NCI-H2196 treated with DMSO at 0.1 percent for 48 hours (cell line): ENCODE data around the gene OR8B4.
"Not testable (repeated sequence)": the region's sequence is repeated elsewhere in the genome, so short reads cannot be mapped to it uniquely, and the experiment has no call there.

ENCODE experiments used
- DNase-seq: peaks from one replicate; lab custom pipeline; 2025; ENCODE audit not compliant: unreplicated experiment; lab: John Stamatoyannopoulos, UW

Gene OR8B4, protein sequence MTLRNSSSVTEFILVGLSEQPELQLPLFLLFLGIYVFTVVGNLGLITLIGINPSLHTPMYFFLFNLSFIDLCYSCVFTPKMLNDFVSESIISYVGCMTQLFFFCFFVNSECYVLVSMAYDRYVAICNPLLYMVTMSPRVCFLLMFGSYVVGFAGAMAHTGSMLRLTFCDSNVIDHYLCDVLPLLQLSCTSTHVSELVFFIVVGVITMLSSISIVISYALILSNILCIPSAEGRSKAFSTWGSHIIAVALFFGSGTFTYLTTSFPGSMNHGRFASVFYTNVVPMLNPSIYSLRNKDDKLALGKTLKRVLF

DNA sequence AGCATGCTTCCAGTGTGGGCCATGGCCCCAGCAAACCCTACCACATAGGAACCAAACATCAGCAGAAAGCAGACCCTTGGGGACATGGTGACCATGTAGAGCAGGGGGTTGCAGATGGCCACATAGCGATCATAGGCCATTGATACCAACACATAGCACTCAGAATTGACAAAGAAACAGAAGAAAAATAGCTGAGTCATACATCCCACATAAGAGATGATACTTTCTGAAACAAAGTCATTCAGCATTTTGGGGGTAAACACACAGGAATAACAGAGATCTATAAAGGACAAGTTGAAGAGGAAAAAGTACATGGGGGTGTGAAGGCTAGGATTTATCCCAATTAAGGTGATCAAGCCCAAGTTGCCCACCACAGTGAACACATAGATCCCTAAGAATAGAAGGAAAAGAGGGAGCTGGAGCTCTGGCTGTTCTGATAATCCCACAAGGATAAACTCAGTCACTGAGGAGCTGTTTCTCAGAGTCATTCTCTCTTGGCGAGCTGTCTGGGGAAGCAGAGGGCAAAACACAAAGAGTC, at the start of gene OR8B4:
OR8B4 (minus strand) TSS at position 488 of the 538 bp plus-strand sequence; CDS start at position 488, 0 bp downstream.
- DNase-seq, result no peak

DNA sequence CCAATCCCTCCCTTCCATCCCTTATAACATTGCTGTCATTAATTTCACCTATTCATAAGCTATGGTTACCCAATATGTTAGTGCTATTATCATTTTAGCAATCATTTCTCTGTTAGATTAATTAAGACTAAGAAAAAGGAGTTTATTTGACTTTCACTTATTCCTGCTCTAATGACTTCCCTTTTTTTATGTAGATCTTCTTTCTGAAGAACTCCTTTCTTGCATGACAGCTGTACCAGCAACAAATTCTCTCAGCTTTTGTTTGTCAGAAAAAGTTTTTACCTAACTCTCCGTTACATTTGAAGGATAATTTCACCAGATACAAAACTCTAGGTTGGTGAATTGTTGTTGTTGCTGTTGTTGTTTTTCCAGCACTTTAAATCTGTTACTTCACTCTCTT, 49.4 kb upstream of the OR8B4 start:
- DNase-seq, result no peak

DNA sequence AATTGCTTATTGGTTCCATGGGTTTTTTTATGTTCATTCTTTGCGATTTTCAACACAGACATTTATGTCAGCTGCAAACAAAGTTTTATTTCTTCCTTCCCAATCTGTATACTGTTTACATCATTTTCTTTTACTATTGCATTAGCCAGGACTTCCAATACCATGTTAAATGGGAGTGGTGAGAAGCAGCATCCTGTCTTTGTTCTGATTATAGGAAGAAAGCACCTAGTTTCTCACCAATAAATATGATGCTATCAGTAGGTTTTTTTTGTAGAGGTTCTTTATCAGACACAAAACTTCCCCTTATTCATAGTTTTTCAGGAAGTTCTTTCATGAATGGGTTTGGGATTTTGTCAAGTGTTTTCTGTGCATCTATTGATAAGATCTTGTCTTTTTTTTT, 48.8 kb upstream of the OR8B4 start:
- no peak for DNase-seq

DNA sequence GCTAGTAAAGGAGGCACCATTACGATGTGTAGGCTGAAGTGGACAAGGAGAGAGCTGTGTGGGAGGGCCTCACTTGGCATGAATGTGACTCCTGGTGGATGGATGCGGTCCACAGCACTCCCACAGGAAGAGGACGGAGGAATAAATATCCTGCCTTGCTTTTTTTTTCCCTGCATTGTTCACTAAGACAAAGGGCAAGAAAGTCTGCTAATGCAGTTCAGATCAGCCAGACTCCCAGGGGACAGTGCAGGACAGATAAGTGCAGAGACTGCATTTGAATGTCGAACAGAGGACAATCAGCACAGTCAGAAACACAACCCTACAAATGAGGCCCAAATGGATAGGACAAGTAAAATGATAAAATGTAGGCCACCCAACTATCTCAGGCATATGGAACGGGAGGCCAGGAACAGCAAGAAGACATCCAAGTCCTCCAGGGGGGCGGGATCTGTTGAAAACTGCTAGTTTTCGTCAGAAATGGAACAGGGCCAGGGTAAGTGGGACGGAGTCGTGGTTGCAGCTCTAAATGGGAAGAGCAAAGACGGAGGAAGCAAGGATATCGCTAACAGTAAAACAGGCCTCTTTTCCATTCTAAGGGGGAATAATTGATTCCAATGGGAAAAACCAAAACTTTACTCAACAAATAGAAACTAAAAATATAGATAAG, 46.0 kb upstream of the OR8B4 start:
- no peak for DNase-seq

DNA sequence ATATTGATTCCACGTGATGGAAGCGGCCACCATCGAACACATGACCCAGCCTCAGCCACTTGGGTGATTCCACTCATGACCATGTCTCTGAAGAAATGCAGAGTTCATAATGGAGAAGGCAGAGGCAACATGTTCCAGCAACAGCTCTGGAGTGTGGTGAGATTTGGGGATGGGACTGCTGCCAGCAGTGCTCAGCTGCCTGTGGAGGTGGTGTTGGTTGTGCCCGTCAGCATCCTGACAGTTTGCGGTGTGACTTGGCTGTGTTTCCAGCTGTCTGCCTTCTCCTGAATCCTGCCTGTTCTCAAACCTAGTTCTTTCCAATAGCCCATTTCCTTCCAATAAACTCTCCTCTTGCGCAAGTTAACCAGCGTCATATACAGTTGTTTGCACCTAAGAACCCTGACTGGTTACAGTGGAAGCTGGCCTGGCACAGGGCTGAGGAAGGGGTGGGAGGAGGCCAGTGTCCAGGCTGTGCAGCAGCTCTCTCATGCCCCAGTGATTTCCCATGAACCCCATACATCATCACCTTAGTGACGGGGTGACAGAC, 42.8 kb upstream of the OR8B4 start:
- DNase-seq, result no peak

DNA sequence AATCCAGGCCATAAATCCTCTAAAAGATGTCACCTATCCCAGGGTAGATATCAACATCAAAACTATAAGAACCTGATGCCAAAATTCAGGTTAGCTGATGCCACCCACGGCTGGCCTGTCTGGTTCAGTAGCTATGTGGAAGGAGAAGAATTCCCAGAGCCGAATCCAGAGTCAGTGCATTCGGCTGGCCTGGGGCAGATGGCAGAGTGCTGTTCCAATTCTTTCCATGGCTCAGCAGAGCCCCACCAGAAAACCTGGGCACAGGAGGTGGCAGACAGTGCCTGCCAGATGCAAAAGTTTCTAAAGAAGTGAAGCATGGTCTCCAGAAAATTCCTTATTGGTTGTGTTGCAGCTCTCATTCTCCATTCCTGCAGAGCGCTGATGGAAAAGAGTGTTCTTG, 40.7 kb upstream of the OR8B4 start:
- DNase-seq, result no peak

DNA sequence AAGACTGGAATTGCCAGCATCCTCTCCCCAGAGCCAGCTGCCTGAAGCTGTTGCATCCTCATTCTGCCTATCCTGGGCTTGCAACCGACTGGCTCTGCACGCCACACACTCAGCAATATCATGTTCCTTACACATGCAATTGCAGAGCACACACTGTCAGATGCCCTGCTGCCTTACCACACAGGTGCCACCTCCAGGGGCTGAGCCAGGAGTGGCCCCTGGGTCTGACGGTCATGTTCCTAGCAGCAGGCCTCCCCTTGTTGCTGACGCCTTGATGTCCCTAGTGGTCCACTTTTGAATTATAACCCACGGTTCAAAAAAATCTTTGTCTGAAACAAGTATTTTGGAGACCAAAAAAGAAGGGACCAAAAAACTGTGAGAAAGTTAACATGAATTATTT, 39.3 kb upstream of the OR8B4 start:
- no peak for DNase-seq

DNA sequence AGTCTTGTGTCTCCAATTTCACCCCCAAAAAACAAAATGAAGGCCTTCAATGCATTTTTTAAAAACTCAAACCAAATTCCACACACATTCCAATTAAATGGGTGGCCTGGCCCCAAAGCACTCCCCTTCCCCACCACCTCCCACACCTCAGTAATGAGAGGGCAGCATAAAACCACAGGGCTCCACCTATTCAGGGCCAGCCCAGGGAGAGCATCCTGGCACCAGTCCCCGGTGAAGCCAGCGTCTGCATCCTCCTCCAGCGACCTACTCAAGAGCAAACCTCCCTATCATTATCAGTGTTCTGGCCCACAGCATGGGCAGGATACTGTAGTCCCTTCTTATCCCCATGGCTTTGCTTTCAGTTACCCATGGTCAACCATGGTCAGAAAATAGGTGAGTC, 38.7 kb upstream of the OR8B4 start:
- DNase-seq, result no peak

DNA sequence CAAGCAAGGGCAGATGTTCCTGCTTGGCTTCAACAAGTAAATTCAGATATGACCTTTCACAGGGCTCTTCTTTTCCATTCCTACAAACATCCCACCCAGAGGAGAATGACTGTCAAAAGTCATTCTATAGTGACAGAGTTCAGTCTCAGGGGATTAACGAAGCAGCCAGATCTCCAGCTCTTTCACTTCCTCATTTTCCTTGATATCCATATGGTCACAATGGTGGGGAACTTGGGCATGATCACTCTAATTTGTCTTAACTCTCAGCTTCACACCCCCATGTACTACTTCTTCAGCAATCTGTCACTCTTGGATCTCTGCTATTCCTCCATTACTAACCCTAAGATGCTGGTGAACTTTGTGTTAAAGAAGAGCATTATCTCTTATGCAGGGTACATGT, 35.8 kb upstream of the OR8B4 start:
- DNase-seq, result no peak

DNA sequence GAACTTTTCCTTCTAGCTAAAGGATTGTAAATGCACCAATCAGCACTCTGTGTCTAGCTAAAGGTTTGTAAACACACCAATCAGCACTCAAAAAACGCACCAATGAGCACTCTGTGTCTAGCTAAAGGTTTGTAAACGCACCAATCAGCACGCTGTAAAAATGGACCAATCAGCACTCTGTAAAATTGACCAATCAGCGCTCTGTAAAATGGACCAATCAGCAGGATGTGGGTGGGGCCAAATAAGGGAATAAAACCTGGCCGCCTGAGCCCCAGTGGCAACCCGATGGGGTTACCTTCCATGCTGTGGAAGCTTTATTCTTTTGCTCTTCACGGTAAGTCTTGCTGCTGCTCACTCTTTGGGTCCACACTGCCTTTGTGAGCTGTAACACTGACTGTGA, 34.7 kb upstream of the OR8B4 start:
- DNase-seq, result not testable (repeated sequence)

DNA sequence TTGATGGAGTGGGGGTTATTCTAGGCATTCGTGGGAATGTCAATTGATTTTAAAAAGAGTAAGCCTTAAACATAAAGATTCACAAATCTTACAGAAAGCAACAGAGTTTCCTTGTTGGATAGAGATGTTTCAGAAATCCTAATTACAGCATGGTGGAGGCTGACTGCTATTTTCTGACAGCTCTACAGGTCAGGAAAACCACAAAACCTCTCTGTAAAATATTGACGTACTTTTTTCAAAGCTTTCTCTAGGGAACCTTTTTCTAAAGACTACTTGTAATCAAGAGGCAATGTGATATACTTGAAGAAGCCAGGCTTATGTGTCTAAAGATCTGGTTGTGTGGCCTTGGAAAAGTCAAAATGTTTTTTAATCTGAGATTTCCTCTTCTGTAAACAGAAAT, 29.9 kb upstream of the OR8B4 start:
- no peak for DNase-seq

DNA sequence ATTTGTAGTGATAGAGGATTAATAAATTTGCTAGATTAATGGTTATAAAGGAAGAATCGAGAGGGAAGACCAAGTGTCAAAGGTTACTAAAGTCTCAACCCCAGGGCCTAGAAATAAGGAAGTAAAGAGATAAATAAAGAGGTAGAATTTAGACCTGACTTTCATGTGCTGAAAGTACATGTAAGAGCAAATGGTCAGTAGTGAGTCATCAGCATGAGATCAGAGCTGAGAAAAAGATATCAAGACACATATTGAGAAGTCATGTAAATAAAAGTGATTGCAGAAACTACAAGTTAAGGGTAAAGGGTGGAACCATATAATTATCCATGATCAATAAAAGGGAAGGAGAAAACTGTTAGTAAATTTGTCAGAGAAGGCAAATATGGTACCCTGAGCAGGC, 22.2 kb upstream of the OR8B4 start:
- DNase-seq, result no peak

DNA sequence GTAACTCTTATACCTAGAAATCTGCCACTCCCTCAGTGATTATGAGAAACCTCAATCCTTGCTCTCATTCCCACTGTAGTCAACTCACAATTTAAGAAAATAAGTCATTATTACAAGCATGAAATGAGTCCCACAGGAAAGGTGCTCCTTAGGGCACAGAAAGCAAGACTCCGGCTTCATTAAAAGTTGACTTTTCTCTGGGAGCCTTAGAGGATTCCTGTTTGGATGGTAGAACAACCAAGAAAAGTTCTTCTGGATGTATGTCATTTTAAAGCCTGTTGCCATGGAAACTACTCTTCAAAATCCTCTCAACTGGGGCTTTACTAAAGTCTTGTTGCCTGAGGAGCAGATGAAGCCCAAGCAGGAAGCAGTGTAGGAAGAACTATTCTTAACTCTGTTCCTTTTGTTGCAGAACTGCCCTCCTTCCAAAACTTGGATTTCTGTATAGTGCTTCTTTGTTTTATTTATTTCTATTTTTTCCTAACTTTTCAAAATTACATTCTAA, 21.0 kb upstream of the OR8B4 start, which contains the start of gene OR8B8:
OR8B8 (minus strand) TSS at position 51 of the 505 bp plus-strand sequence. CDS start 4,611 bp downstream, outside the sequence.
- DNase-seq, result no peak

DNA sequence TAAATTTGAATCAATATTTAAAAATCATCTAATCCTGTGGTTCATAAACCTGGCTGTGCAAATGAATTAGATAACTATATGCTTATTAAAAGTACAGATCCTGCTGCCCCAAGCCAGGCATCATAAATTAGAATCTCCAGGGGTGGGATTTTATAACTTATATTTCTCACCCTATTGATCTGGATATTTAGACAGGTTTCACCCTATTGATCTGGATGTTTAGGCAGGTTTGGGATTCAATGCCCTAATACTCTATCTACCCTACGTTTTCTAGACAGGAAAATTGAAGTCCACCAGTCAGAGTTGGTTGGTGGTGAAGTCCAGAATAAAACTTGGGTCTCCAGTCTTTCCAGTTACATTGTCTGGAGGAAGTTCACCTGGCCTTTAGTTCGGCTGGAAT, 18.2 kb upstream of the OR8B4 start:
- DNase-seq, result no peak

DNA sequence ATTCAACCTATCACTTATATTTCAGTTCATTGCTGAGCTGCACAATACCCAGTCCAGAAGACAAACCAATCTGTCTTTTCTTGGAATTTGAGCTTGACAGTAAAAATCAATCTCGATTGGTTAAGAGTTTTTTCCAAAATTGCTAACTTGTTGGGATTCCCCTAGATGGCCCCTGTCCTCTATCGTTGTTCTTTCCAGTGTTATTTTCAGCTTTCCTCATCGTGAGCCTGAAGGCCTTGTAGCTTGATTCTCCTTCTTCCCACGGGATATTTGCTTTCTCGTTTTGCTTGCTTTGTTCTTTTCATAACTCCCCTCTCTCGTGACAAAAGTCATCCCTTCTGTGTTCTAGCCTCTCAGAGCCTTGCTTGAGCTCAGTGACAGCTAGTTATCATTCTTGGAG, 17.8 kb upstream of the OR8B4 start:
- DNase-seq, result no peak

DNA sequence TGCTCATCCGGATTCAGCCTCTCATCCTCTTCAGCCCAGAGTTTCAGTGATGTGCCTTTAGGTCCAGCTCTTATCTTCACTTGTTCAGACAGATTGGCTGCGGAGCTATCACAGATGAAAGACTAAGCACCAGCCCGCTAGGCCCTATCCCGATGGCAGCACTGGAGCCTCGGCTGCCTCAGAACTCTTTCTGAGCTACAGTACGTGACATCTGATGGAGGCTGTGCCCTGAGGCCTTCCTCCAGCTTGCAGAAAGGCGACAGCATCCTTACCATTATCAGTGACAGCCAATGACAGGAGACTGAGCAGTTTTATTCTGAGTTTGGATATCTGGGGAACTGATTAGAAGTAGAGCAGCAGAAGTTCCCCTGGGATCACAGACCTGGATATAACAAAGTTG, 16.8 kb upstream of the OR8B4 start:
- DNase-seq, result no peak

DNA sequence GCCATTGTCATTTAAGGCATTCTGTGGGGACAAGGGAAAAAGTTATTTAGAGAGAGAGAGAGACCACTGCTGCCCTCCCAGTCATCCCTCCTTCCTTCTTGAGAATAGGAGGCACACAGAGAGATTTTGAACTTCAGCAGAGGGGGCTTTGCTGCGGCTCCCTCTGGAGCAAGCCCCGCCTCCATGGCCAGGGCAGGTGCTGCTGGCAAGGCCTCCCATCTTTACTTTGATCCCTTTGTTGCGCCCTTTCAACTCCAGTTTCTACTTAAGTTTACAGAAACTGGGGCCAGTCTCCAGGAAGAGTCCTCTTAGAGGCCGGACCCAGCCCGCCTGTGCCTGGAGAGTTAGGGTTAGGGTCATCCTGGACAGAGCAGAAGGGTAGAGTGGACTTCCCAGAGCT, 16.4 kb upstream of the OR8B4 start:
- no peak for DNase-seq

DNA sequence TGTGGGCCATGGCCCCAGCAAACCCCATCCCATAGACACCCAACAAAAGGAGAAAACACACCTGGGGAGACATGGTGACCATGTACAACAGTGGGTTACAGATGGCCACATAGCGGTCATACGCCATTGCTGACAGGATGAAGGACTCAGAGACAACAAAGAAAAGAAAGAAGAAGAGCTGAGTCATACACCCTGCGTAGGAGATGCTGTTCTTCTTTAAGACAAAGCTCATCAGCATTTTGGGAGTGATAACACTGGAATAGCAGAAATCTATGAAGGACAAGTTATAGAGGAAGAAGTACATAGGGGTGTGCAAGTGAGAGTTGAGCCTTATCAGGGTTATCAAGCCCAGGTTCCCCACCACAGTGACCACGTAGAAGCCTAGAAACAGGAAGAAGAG, 15.9 kb upstream of the OR8B4 start:
- DNase-seq, result no peak

DNA sequence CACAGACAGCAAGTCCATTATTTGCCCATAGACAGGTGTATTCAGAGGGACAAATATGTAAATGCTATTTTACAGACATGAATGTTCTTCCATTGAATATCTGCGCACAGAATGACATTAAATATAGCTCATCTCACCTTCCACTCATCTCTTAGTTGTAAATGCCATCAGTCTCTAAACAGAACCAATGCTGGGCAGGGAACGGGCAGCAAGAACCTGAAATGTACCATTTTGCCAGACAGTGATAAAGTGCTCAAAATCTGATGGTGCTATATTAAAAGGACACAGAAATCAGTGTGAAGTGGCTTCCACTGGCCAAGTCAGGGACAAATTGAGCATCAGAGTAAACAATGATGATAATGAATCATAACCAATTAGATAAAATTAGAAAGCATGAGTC, 10.0 kb upstream of the OR8B4 start:
- DNase-seq, result no peak

DNA sequence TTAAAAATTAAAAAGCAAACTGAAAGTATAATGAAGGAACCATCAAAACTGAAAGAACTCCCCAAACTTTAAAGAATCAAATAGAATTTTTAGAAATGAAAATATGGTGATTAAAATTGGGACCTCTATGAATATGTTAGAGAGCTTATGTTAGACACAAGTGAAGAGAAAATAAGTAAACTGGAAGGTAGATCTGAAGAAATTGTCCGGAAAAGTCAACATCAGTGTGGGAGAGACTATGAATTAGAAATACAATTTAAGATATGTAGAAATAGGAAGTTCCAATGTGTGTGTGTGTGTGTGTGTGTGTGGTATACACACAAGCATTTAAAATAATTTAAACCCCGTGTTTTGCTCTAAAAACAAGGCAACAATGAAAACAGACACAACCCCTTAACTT, 4.9 kb upstream of the OR8B4 start:
- no peak for DNase-seq

DNA sequence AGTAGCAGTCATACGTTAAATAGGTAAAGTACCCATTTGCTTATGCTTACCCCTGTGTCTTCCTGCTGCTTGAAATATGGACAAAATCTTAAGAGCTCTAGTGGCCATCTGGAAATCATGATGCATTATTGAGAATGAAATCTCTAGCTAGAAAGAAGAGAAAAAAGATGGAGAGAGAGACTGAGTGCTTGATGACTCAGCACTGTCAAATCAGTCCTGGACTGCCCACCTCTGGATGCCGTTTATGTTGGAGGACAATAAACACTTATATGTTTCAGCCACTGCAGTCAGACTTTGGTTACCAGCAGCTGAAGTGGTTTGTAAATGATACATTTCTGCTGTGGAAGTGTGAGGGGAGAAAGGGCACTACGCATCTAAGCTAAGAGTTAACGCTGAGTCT, 3.6 kb downstream of the OR8B4 start:
- DNase-seq, result no peak

DNA sequence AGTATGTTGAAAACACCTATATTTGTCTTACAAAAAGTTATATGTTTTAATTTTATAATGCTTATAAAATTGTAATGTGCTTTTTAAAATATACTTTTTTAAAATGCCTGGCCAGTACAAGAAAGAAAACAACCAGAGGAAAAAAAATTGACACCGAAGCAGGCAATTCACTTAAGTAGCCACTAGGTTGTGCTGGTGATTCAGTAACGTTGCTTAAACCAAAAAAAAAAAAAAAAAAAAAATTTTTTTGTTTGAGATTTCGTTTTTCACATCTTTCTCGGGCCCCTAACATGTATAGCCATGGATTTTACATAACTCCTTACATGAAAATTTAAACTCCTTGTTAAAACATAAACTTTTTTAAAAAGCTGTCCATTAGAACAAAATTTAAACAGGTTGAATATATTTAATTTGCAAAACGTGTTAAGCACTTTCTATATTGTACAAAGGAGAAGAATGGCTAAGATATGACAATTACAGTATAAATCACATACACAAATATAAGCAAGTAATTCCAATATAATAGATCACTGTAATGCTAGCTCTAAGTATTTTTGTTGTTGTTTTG, 9.2 kb downstream of the OR8B4 start:
- DNase-seq, result no peak
